Naive B cell (primary cell): ENCODE results near the gene SPP1. TPM values are rescaled to one million over a fixed set of nuclear protein-coding genes. Genes with fewer than 3 reads are reported as not detected.
A peak's percentile ranks its signal among the peaks of the same experiment; 100 is the strongest.
"Not testable (repeated sequence)": the region's sequence is repeated elsewhere in the genome, so short reads cannot be mapped to it uniquely, and the experiment has no call there.

Experiments used
- ATAC-seq, 2 donors: fragments of 150-1000 bp; cut with Tn5 transposase; 2 replicates each; pipeline ENCODE4 v1.10.0; 2021; ENCODE audit warnings: low read depth in 2 of 2, mild to moderate bottlenecking in 2 of 2, moderate library complexity in 2 of 2
- DNase-seq: peaks from one replicate; pipeline ENCODE4 v3.0.0; 2022
- H3K27ac Mint-ChIP-seq, 6 donors: one replicate each; pipeline ENCODE4 v1.8.0; 2020 to 2022; ENCODE audit warnings: mild to moderate bottlenecking in 6 of 6, mixed read lengths in 6 of 6, moderate library complexity in 5 of 6, inconsistent platforms in 2 of 6
- H3K27me3 Mint-ChIP-seq, 3 donors: one replicate each; pipeline ENCODE4 v1.8.0; 2021 to 2022; ENCODE audit warnings: mixed read lengths in 3 of 3, mild to moderate bottlenecking in 1 of 3
- H3K36me3 Mint-ChIP-seq, 2 donors: one replicate each; pipeline ENCODE4 v1.8.0; 2020 to 2022; ENCODE audit warnings: mixed read lengths in 2 of 2, inconsistent platforms in 1 of 2, mild to moderate bottlenecking in 1 of 2
- H3K4me1 Mint-ChIP-seq, 3 donors: one replicate each; pipeline ENCODE4 v1.8.0; 2020 to 2022; ENCODE audit warnings: mixed read lengths in 3 of 3, inconsistent platforms in 1 of 3, mild to moderate bottlenecking in 1 of 3, moderate library complexity in 1 of 3
- H3K4me3 Mint-ChIP-seq, 8 donors: one replicate each; pipeline ENCODE4 v1.8.0; 2020 to 2022; ENCODE audit warnings: mild to moderate bottlenecking in 8 of 8, mixed read lengths in 8 of 8, moderate library complexity in 8 of 8, inconsistent platforms in 2 of 8
- H3K9me3 Mint-ChIP-seq, 7 donors: one replicate each; pipeline ENCODE4 v1.8.0; 2020 to 2022; ENCODE audit warnings: mixed read lengths in 7 of 7, mild to moderate bottlenecking in 5 of 7, inconsistent platforms in 2 of 7, moderate library complexity in 1 of 7
- polyA plus RNA-seq, 6 donors: library from polyadenylated mRNA; unstranded; fragments of 300-500 nt; fragmentation: Illumina TruSeq; gene quantifications; one replicate each; pipeline ENCODE4 v1.2.3, GENCODE V29; 2021; ENCODE audit warnings: low read depth in 6 of 6

The SPP1 gene
- polyA plus RNA-seq, 6 donors from 2014 or later: not detected

- no peak overlapping the region for H3K4me3 Mint-ChIP-seq
- no peak overlapping the region for H3K27ac Mint-ChIP-seq
- no peak for DNase-seq
- H3K9me3 Mint-ChIP-seq: no peaks in the 10 kb centered on the region
- ATAC-seq: no peak
- peaks cover 4 to 8% (median 5%) of the 10 kb centered on the region in 3 donors for H3K27me3 Mint-ChIP-seq
- peaks cover 0 to 4% (median 0%) of the 10 kb centered on the region in 3 donors for H3K4me1 Mint-ChIP-seq
- no peaks in the 10 kb centered on the region for H3K36me3 Mint-ChIP-seq
Observed at GRCh38 chr4:87983996-87984395, 8.5 kb downstream of the SPP1 start.

GRCh38 chr4:87985097-87985886 is 9.8 kb downstream of the SPP1 start:
- Mint-ChIP-seq H3K4me3 (no peak overlapping the region), H3K27ac (peak overlapping the region in 1 of 6 donors; percentile 2), H3K9me3 (no peaks in the 10 kb centered on the region), H3K27me3 (peaks cover 4 to 8% (median 5%) of the 10 kb centered on the region in 3 donors), H3K4me1 (peaks cover 0 to 4% (median 0%) of the 10 kb centered on the region in 3 donors), H3K36me3 (no peaks in the 10 kb centered on the region)
- ATAC-seq: peak; percentile 52 to 83
- no peak for DNase-seq

- ATAC-seq: no peak
Observed at GRCh38 chr4:87985887-87986200, 10.3 kb downstream of the SPP1 start.

GRCh38 chr4:87986508-87986907 is 11.0 kb downstream of the SPP1 start:
- Mint-ChIP-seq H3K36me3 (no peaks in the 10 kb centered on the region), H3K9me3 (no peaks in the 10 kb centered on the region), H3K27ac (no peak overlapping the region), H3K4me3 (no peak overlapping the region), H3K27me3 (peaks cover 4 to 8% (median 5%) of the 10 kb centered on the region in 3 donors), H3K4me1 (peaks cover 0 to 4% (median 0%) of the 10 kb centered on the region in 3 donors)
- no peak for DNase-seq
- ATAC-seq: no peak

More at GRCh38 chr4:87985887-87986200, 10.3 kb downstream of the SPP1 start:
- peak overlapping the region in 1 of 6 donors; percentile 2 for H3K27ac Mint-ChIP-seq
- H3K4me1 Mint-ChIP-seq: peaks cover 0 to 4% (median 0%) of the 10 kb centered on the region in 3 donors
- no peak overlapping the region for H3K4me3 Mint-ChIP-seq
- DNase-seq: no peak
- no peaks in the 10 kb centered on the region for H3K36me3 Mint-ChIP-seq
- peaks cover 4 to 8% (median 5%) of the 10 kb centered on the region in 3 donors for H3K27me3 Mint-ChIP-seq
- H3K9me3 Mint-ChIP-seq: no peaks in the 10 kb centered on the region

GRCh38 chr4:87989765-87990164 is 14.3 kb downstream of the SPP1 start:
- Mint-ChIP-seq H3K27ac (no peak overlapping the region), H3K4me1 (peaks cover 0 to 4% (median 0%) of the 10 kb centered on the region in 3 donors), H3K4me3 (no peak overlapping the region), H3K36me3 (no peaks in the 10 kb centered on the region), H3K9me3 (no peaks in the 10 kb centered on the region), H3K27me3 (peaks cover 4 to 8% (median 5%) of the 10 kb centered on the region in 3 donors)
- DNase-seq (no peak), ATAC-seq (no peak)

GRCh38 chr4:87995435-87995834 is 19.9 kb downstream of the SPP1 start:
- Mint-ChIP-seq H3K36me3 (no peaks in the 10 kb centered on the region), H3K27me3 (peaks cover 0 to 9% (median 5%) of the 10 kb centered on the region in 3 donors), H3K4me1 (no peaks in the 10 kb centered on the region), H3K27ac (no peak overlapping the region), H3K9me3 (no peaks in the 10 kb centered on the region), H3K4me3 (no peak overlapping the region)
- ATAC-seq (no peak), DNase-seq (no peak)

- not testable (repeated sequence) for ATAC-seq, H3K27me3 Mint-ChIP-seq, H3K27ac Mint-ChIP-seq, DNase-seq, H3K4me1 Mint-ChIP-seq, H3K9me3 Mint-ChIP-seq, H3K4me3 Mint-ChIP-seq, H3K36me3 Mint-ChIP-seq
Observed at GRCh38 chr4:87999191-87999691, 23.7 kb downstream of the SPP1 start.

- H3K27me3 Mint-ChIP-seq: no peaks in the 10 kb centered on the region
- no peak for DNase-seq
- no peak overlapping the region for H3K4me3 Mint-ChIP-seq
- peaks cover 5 to 6% (median 6%) of the 10 kb centered on the region in 3 donors for H3K4me1 Mint-ChIP-seq
- no peak for ATAC-seq
- no peaks in the 10 kb centered on the region for H3K9me3 Mint-ChIP-seq
- H3K27ac Mint-ChIP-seq: no peak overlapping the region
- no peaks in the 10 kb centered on the region for H3K36me3 Mint-ChIP-seq
Observed at GRCh38 chr4:88001871-88002270, 26.4 kb downstream of the SPP1 start.

- no peak for ATAC-seq
- H3K27me3 Mint-ChIP-seq: no peaks in the 10 kb centered on the region
- peak overlapping the region in 1 of 8 donors; percentile 7 for H3K4me3 Mint-ChIP-seq
- H3K4me1 Mint-ChIP-seq: peaks cover 6 to 8% (median 8%) of the 10 kb centered on the region in 3 donors
- DNase-seq: no peak
- H3K9me3 Mint-ChIP-seq: no peaks in the 10 kb centered on the region
- no peak overlapping the region for H3K27ac Mint-ChIP-seq
- no peaks in the 10 kb centered on the region for H3K36me3 Mint-ChIP-seq
Observed at GRCh38 chr4:88002786-88003185, 27.3 kb downstream of the SPP1 start.

GRCh38 chr4:88003261-88003660 is 27.7 kb downstream of the SPP1 start:
- no peaks in the 10 kb centered on the region for H3K9me3 Mint-ChIP-seq
- DNase-seq: no peak
- no peak overlapping the region for H3K4me3 Mint-ChIP-seq
- H3K27ac Mint-ChIP-seq: no peak overlapping the region
- no peak for ATAC-seq
- no peaks in the 10 kb centered on the region for H3K27me3 Mint-ChIP-seq
- no peaks in the 10 kb centered on the region for H3K36me3 Mint-ChIP-seq
- peaks cover 7 to 10% (median 8%) of the 10 kb centered on the region in 3 donors for H3K4me1 Mint-ChIP-seq

- Mint-ChIP-seq H3K36me3 (no peaks in the 10 kb centered on the region), H3K27me3 (no peaks in the 10 kb centered on the region), H3K27ac (no peak overlapping the region), H3K4me1 (peaks cover 13 to 15% (median 14%) of the 10 kb centered on the region in 3 donors), H3K9me3 (no peaks in the 10 kb centered on the region), H3K4me3 (peak overlapping the region in 1 of 8 donors; percentile 86)
- ATAC-seq: no peak
- no peak for DNase-seq
Observed at GRCh38 chr4:88005076-88005475, 29.6 kb downstream of the SPP1 start.

- Mint-ChIP-seq H3K27me3 (no peaks in the 10 kb centered on the region), H3K4me1 (peaks cover 15 to 21% (median 20%) of the 10 kb centered on the region in 3 donors), H3K36me3 (no peaks in the 10 kb centered on the region), H3K9me3 (no peaks in the 10 kb centered on the region), H3K27ac (peak overlapping the region in 1 of 6 donors; percentile 90), H3K4me3 (peak overlapping the region in 6 of 8 donors; percentile 31 to 95 (median 90))
- ATAC-seq (no peak), DNase-seq (no peak)
Observed at GRCh38 chr4:88005946-88006345, 30.4 kb downstream of the SPP1 start.

- Mint-ChIP-seq H3K4me3 (peak overlapping the region; percentile 84 to 95 (median 91)), H3K4me1 (peaks cover 15 to 24% (median 21%) of the 10 kb centered on the region in 3 donors), H3K9me3 (no peaks in the 10 kb centered on the region), H3K36me3 (no peaks in the 10 kb centered on the region), H3K27me3 (no peaks in the 10 kb centered on the region), H3K27ac (peak overlapping the region in 2 of 6 donors; percentile 0 to 83)
- DNase-seq (peak; percentile 6), ATAC-seq (no peak)
Observed at GRCh38 chr4:88006956-88007303, 31.4 kb downstream of the SPP1 start.
